NB4 (cell line): ENCODE measurements around the gene EHD1.

ENCODE experiments used
- CTCF ChIP-seq: IDR thresholded peaks from one replicate; pipeline ENCODE4 v1.5.1; 2012; ENCODE audit warnings: low read depth, low read length
- POLR2A ChIP-seq: IDR thresholded peaks from 2 replicates; pipeline ENCODE4 v1.6.1; 2011; ENCODE audit warnings: mild to moderate bottlenecking; ENCODE audit not compliant: insufficient read length; ENCODE audit errors: extremely low read depth

GRCh38 chr11:64920124-64920523 lies 41.7 kb upstream of the EHD1 start:
- TF ChIP-seq CTCF (no peak), POLR2A (no peak)
